OCI-LY1 (cell line): Measurements from ENCODE around the gene AVP.

Experiments used
- CTCF ChIP-seq: fragments of 200-600 bp; sonication (generic), shearing (Covaris generic); IDR thresholded peaks from 2 replicates; pipeline ENCODE4 v1.5.1; 2017; ENCODE audit warnings: mild to moderate bottlenecking, antibody characterized with exemption, low read length, moderate library complexity, mixed read lengths
- EZH2 ChIP-seq: fragments of 200-600 bp; sonication (generic), shearing (Covaris generic); IDR thresholded peaks from 2 replicates; pipeline ENCODE4 v1.8.0; 2017; ENCODE audit warnings: borderline replicate concordance, mixed run types, mild to moderate bottlenecking, antibody characterized with exemption, low read length, moderate library complexity, mixed read lengths

DNA sequence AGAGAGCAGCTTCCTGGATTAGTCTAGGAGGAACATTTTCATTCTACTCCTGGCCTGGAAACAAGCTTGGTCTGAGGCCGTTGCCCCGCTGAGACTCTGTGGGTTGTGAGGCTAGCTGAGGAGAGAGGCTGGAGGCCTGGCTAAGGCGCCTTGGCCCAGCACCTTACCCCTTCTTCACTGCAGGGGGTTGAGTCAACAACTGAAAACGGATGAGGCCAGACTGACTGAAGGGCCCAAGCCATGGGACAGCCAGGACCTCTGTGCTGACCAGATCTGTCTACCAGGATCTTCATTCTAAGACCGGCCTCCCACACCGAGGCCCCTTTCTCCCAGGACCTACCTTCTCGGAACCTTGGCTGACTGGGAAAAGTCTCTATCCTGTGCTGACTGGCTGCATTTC is 3.5 kb upstream of the AVP start:
- TF ChIP-seq CTCF: no peak
- no peak for TF ChIP-seq EZH2
